Neuronal stem cell (in vitro differentiated cells): ENCODE results near the gene FSCN2.

Experiments used
- DNase-seq: peaks from one replicate; pipeline ENCODE4 v3.0.0-alpha.2; 2013; ENCODE audit warnings: low spot score
- H2AFZ ChIP-seq: one replicate; pipeline ENCODE4 v1.6.1; 2013; ENCODE audit warnings: mild to moderate bottlenecking, low read length, inconsistent platforms
- H2AK5ac ChIP-seq: 2 replicates; pipeline ENCODE4 v1.6.1; 2013; ENCODE audit warnings: low read depth, mild to moderate bottlenecking, inconsistent platforms, low read length, moderate library complexity, mixed read lengths
- H2BK120ac ChIP-seq: 2 replicates; pipeline ENCODE4 v1.6.1; 2013; ENCODE audit warnings: low read depth, mild to moderate bottlenecking, inconsistent platforms, low read length, moderate library complexity, mixed read lengths
- H2BK12ac ChIP-seq: one replicate; pipeline ENCODE4 v1.6.1; 2013; ENCODE audit warnings: low read length, inconsistent platforms
- H2BK15ac ChIP-seq: 2 replicates; pipeline ENCODE4 v1.6.1; 2013; ENCODE audit warnings: mild to moderate bottlenecking, low read length, inconsistent platforms, mixed read lengths
- H2BK5ac ChIP-seq: one replicate; pipeline ENCODE4 v1.6.1; 2013; ENCODE audit warnings: inconsistent platforms, mild to moderate bottlenecking, low read length, moderate library complexity
- H3K14ac ChIP-seq: one replicate; pipeline ENCODE4 v1.6.1; 2013; ENCODE audit warnings: low read length, inconsistent platforms
- H3K18ac ChIP-seq: 2 replicates; pipeline ENCODE4 v1.6.1; 2013; ENCODE audit warnings: low read length, inconsistent platforms
- H3K23ac ChIP-seq: 2 replicates; pipeline ENCODE4 v1.6.1; 2013; ENCODE audit warnings: low read depth, mild to moderate bottlenecking, mixed read lengths, low read length, inconsistent platforms; ENCODE audit not compliant: poor library complexity
- H3K27ac ChIP-seq: replicated peaks from 3 replicates; pipeline ENCODE4 v1.5.1; 2013; ENCODE audit warnings: low read length, inconsistent platforms
- H3K27me3 ChIP-seq, 3 experiments: 2 replicates each; pipeline ENCODE4 v1.6.1; 2013; ENCODE audit warnings: low read length in 3 of 3, mild to moderate bottlenecking in 2 of 3, inconsistent platforms in 1 of 3, low read depth in 1 of 3, mixed read lengths in 1 of 3, moderate library complexity in 1 of 3; ENCODE audit not compliant: control insufficient read depth in 3 of 3, insufficient read depth in 3 of 3
- H3K36me3 ChIP-seq, 2 donors: replicated peaks in 1 of 2; 2 replicates each; pipeline ENCODE4 v1.6.1; 2013; ENCODE audit warnings: low read length in 2 of 2; ENCODE audit not compliant: control insufficient read depth in 2 of 2, insufficient read depth in 2 of 2
- H3K4ac ChIP-seq: 2 replicates; pipeline ENCODE4 v1.6.1; 2013; ENCODE audit warnings: inconsistent platforms, mild to moderate bottlenecking, low read length, moderate library complexity
- H3K4me1 ChIP-seq, 2 donors: 1 replicate in 1 of 2; 2 replicates in 1 of 2; pipeline ENCODE4 v1.6.1; 2013; ENCODE audit warnings: low read length in 2 of 2, low read depth in 1 of 2; ENCODE audit not compliant: control insufficient read depth in 2 of 2, insufficient read depth in 1 of 2
- H3K4me2 ChIP-seq: one replicate; pipeline ENCODE4 v1.6.1; 2013; ENCODE audit warnings: mild to moderate bottlenecking, low read length, inconsistent platforms; ENCODE audit not compliant: insufficient read depth, poor library complexity, severe bottlenecking
- H3K4me3 ChIP-seq, 2 donors: 2 replicates each; pipeline ENCODE4 v1.5.1; 2013; ENCODE audit warnings: low read length in 2 of 2, mild to moderate bottlenecking in 2 of 2, inconsistent platforms in 1 of 2, moderate library complexity in 1 of 2
- H3K79me1 ChIP-seq: one replicate; pipeline ENCODE4 v1.6.1; 2013; ENCODE audit warnings: low read depth, mild to moderate bottlenecking, inconsistent platforms, low read length, moderate library complexity
- H3K9ac ChIP-seq: one replicate; pipeline ENCODE4 v1.6.1; 2013; ENCODE audit warnings: mild to moderate bottlenecking, low read depth, low read length, inconsistent platforms; ENCODE audit not compliant: poor library complexity
- H3K9me3 ChIP-seq, 2 donors: replicated peaks in 1 of 2; 2 replicates each; pipeline versions ENCODE3 to v1.6.1; 2013; ENCODE audit warnings: low read length in 2 of 2, mild to moderate bottlenecking in 2 of 2, inconsistent platforms in 1 of 2, low read depth in 1 of 2, mixed read lengths in 1 of 2, moderate library complexity in 1 of 2; ENCODE audit not compliant: control insufficient read depth in 2 of 2, insufficient read depth in 1 of 2
- H4K8ac ChIP-seq: one replicate; pipeline ENCODE4 v1.6.1; 2013; ENCODE audit warnings: low read depth, mild to moderate bottlenecking, inconsistent platforms, low read length, moderate library complexity
- H4K91ac ChIP-seq: one replicate; pipeline ENCODE4 v1.6.1; 2013; ENCODE audit warnings: low read length, low read depth, mild to moderate bottlenecking, inconsistent platforms; ENCODE audit not compliant: poor library complexity
- WGBS, 2 donors: extraction: QIAGEN DNeasy Blood & Tissue Kit; methylation state at CpG; one replicate each; pipeline ENCODE4 v1.1.7; 2013; ENCODE audit warnings: missing lambda C conversion rate in 2 of 2, mixed read lengths in 1 of 2; ENCODE audit not compliant: insufficient read length in 2 of 2, insufficient replicate concordance in 1 of 2; ENCODE audit errors: extremely low coverage in 2 of 2; 5-methylcytosine and 5-hydroxymethylcytosine counted together

Gene FSCN2

DNA sequence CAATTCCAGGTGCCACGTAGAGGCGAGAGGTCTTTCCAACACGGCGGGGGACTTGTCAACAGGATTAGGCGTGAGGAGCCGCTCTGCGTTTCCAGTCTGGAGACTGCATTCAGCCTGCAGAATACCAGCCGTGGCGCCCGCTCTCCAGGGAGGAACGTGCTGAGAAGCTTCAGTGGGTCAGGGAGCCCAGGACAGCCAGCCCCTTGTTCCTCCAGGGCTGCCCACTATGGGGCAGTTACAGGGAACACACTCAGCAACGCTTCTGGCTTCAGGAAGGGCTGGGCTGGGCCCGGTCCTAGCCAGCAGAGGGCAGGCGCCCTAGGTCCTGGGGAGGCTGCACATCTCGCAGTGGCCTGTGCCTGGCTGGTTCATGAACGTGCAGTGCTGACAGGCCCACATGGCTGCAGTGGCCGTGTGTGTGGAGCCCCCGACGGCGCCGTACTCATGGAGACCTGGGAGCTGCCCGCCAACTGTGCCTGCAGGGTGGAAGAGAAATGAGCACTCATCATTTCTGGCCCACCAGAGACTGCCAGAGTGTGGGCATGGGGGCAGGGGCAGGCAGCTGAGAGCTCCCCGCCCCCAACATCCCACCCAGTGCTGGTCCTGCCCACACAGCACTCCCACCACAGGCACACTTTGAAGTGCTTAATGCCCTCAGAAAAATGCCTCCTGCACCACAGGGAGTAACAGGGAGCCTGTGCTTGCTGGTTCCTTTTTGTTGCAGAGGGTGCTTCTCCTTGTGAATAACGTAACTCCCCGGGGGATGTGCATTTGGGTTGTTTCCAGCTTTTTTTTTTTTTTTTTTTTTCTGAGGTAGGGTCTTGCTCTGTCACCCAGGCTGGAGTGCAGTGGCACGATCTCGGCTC lies 31.0 kb downstream of the FSCN2 start:
- no peak overlapping the region for H3K14ac ChIP-seq
- no peak overlapping the region for H4K8ac ChIP-seq
- no peak overlapping the region for H2BK5ac ChIP-seq
- no peak overlapping the region for H3K4ac ChIP-seq
- no peak overlapping the region for H4K91ac ChIP-seq
- H3K27ac ChIP-seq = no peak overlapping the region
- H2AK5ac ChIP-seq = no peak overlapping the region
- peaks cover 42 to 76% of the 10 kb centered on the region in 2 donors for H3K36me3 ChIP-seq
- no peak overlapping the region for H3K9ac ChIP-seq
- no peaks in the 10 kb centered on the region for H3K4me1 ChIP-seq
- no peaks in the 10 kb centered on the region for H3K27me3 ChIP-seq
- WGBS, 2 donors = no CpG with 5 or more reads among the region's 27 CpGs
- no peak for DNase-seq
- H3K4me3 ChIP-seq = no peak overlapping the region
- no peak overlapping the region for H2BK15ac ChIP-seq
- H2BK120ac ChIP-seq = no peak overlapping the region
- H3K23ac ChIP-seq = peak overlapping the region; percentile 67
- no peaks in the 10 kb centered on the region for H3K79me1 ChIP-seq
- no peak overlapping the region for H2BK12ac ChIP-seq
- H3K4me2 ChIP-seq = no peak overlapping the region
- H3K9me3 ChIP-seq = no peaks in the 10 kb centered on the region
- H2AFZ ChIP-seq = no peak overlapping the region
- no peak overlapping the region for H3K18ac ChIP-seq

DNA sequence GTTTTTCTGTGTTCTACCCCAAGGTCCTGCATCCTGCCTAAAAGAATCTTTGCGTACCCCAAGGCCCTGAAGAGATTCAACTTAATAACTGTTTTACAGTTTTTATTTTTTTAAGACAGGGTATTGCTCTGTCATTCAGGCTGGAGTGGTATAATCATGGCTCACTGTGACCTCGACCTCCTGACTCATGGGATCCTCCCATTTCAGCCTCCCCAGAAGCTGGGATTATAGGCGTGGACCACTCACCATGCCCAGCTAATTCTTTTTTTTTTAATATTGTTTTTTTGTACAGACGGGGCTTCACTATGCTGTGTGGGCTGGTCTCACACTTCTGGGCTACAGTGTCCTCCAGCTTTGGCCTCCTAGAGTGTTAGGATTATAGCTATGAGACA lies 33.3 kb downstream of the FSCN2 start:
- no peak overlapping the region for H3K23ac ChIP-seq
- no peak for DNase-seq
- no peak overlapping the region for H3K4ac ChIP-seq
- H2BK5ac ChIP-seq = no peak overlapping the region
- H3K9me3 ChIP-seq = no peaks in the 10 kb centered on the region
- no peaks in the 10 kb centered on the region for H3K27me3 ChIP-seq
- peaks cover 59 to 92% of the 10 kb centered on the region in 2 donors for H3K36me3 ChIP-seq
- no peak overlapping the region for H2BK120ac ChIP-seq
- no peak overlapping the region for H3K4me3 ChIP-seq
- no peak overlapping the region for H2BK12ac ChIP-seq
- no CpG with 5 or more reads among the region's 4 CpGs for WGBS, 2 donors
- peaks cover 0 to 3% of the 10 kb centered on the region in 2 donors for H3K4me1 ChIP-seq
- H3K4me2 ChIP-seq = no peak overlapping the region
- no peak overlapping the region for H4K91ac ChIP-seq
- no peak overlapping the region for H3K27ac ChIP-seq
- no peak overlapping the region for H3K14ac ChIP-seq
- no peak overlapping the region for H2AK5ac ChIP-seq
- H3K79me1 ChIP-seq = peaks cover 3% of the 10 kb centered on the region
- no peak overlapping the region for H3K9ac ChIP-seq
- H2BK15ac ChIP-seq = no peak overlapping the region
- H3K18ac ChIP-seq = no peak overlapping the region
- no peak overlapping the region for H4K8ac ChIP-seq
- H2AFZ ChIP-seq = no peak overlapping the region

DNA sequence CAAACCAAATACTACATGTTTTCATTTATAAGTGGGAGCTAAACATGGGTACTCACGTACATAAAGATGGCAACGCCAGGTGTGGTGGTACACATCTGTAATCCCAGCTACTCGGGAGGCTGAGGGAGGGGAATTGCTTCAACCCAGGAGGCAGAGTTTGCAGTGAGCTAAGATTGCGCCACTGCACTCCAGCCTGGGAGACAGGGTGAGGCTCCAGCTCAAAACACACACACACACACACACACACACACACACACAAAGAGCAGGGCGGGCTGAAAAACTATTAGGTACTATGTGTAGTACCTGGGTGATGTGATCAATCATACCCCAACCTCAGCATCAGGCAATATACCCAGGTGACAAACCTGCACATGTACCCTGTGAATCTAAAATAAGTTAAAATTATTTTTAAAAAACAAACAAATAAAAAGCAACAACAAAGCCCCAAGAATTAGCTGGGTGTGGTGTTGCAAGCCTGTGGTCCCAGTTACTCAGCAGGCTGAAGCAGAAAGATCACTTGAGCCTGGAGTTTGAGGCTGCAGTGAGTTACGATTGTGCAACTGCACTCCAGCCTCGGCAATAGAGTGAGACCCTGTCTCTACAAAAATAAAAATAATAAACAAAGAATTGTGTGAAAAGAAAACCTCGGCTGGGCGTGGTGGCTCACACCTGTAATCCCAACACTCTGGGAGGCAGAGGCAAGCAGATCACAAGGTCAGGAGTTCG lies 35.8 kb downstream of the FSCN2 start:
- no peak overlapping the region for H3K18ac ChIP-seq
- H2BK12ac ChIP-seq = no peak overlapping the region
- H3K27me3 ChIP-seq = no peaks in the 10 kb centered on the region
- no peak overlapping the region for H3K23ac ChIP-seq
- no peak overlapping the region for H3K4ac ChIP-seq
- H3K9me3 ChIP-seq = no peaks in the 10 kb centered on the region
- H2AK5ac ChIP-seq = no peak overlapping the region
- no peak for DNase-seq
- no peak overlapping the region for H2BK120ac ChIP-seq
- H3K27ac ChIP-seq = no peak overlapping the region
- H4K8ac ChIP-seq = no peak overlapping the region
- no peak overlapping the region for H2BK5ac ChIP-seq
- peaks cover 4% of the 10 kb centered on the region for H3K79me1 ChIP-seq
- no peak overlapping the region for H3K14ac ChIP-seq
- no peak overlapping the region for H3K9ac ChIP-seq
- H3K4me3 ChIP-seq = no peak overlapping the region
- H4K91ac ChIP-seq = no peak overlapping the region
- no peak overlapping the region for H2BK15ac ChIP-seq
- H2AFZ ChIP-seq = no peak overlapping the region
- H3K4me2 ChIP-seq = no peak overlapping the region
- peaks cover 0 to 9% of the 10 kb centered on the region in 2 donors for H3K4me1 ChIP-seq
- H3K36me3 ChIP-seq = peaks cover 60 to 91% of the 10 kb centered on the region in 2 donors
- WGBS, 2 donors = no CpG with 5 or more reads among the region's 10 CpGs

DNA sequence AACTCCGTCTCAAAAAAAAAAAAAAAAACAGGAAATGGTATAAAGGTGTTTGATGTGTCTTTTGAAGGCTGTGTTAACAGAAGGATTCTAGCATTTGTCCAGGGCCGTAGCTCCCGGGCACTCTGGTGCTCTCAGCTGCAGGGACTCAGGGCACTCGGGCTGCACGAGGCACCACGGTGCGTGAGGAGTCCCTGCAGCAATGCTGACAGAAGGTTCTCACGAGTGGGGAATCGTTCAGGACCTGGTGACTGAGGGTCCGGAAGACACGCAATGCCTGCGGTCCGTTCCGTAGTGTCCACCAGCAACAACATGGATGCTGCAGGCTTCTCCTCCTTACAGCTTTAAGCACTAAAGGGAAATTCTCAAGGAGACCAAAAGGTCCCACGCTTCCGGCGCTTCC lies 36.6 kb downstream of the FSCN2 start:
- no peak overlapping the region for H4K8ac ChIP-seq
- H3K4ac ChIP-seq = no peak overlapping the region
- no peak overlapping the region for H2AFZ ChIP-seq
- no peak overlapping the region for H3K4me3 ChIP-seq
- no peak overlapping the region for H2BK5ac ChIP-seq
- peaks cover 64 to 93% of the 10 kb centered on the region in 2 donors for H3K36me3 ChIP-seq
- peaks cover 0 to 9% of the 10 kb centered on the region in 2 donors for H3K4me1 ChIP-seq
- no peaks in the 10 kb centered on the region for H3K9me3 ChIP-seq
- no peak overlapping the region for H3K14ac ChIP-seq
- no peak overlapping the region for H3K18ac ChIP-seq
- H4K91ac ChIP-seq = no peak overlapping the region
- no CpG with 5 or more reads among the region's 17 CpGs for WGBS, 2 donors
- no peaks in the 10 kb centered on the region for H3K27me3 ChIP-seq
- H2BK15ac ChIP-seq = no peak overlapping the region
- H2AK5ac ChIP-seq = no peak overlapping the region
- H3K4me2 ChIP-seq = no peak overlapping the region
- H2BK12ac ChIP-seq = no peak overlapping the region
- no peak overlapping the region for H3K23ac ChIP-seq
- no peak overlapping the region for H2BK120ac ChIP-seq
- H3K27ac ChIP-seq = no peak overlapping the region
- H3K9ac ChIP-seq = no peak overlapping the region
- no peak for DNase-seq
- H3K79me1 ChIP-seq = peaks cover 4% of the 10 kb centered on the region
